ENCODE measurements around the gene NMRK2.
"Not testable (repeated sequence)": the region's sequence is repeated elsewhere in the genome, so short reads cannot be mapped to it uniquely, and the experiment has no call there.

NMRK2 gene

GRCh38 chr19:3932931-3933810 is at the start of gene NMRK2:
NMRK2 (plus strand) TSS chr19:3933069; CDS start chr19:3933672, 603 bp downstream.
- no peak for DNase-seq

- DNase-seq, result no peak
Observed at GRCh38 chr19:3890591-3890990, 42.3 kb upstream of the NMRK2 start.

GRCh38 chr19:3893509-3894179 is 39.2 kb upstream of the NMRK2 start:
- no peak for DNase-seq

- DNase-seq, result not testable (repeated sequence)
Observed at GRCh38 chr19:3894959-3895358, 37.9 kb upstream of the NMRK2 start.

- DNase-seq, result no peak
Observed at GRCh38 chr19:3895788-3896187, 37.1 kb upstream of the NMRK2 start.

- no peak for DNase-seq
Observed at GRCh38 chr19:3897936-3898335, 34.9 kb upstream of the NMRK2 start.

GRCh38 chr19:3898426-3898825 is 34.4 kb upstream of the NMRK2 start:
- no peak for DNase-seq

GRCh38 chr19:3899531-3900294 is 33.2 kb upstream of the NMRK2 start:
- no peak for DNase-seq

- no peak for DNase-seq
Observed at GRCh38 chr19:3902317-3902973, 30.4 kb upstream of the NMRK2 start.

GRCh38 chr19:3904233-3904632 is 28.6 kb upstream of the NMRK2 start:
- no peak for DNase-seq

- DNase-seq, result no peak
Observed at GRCh38 chr19:3907626-3908265, 25.1 kb upstream of the NMRK2 start.

GRCh38 chr19:3908266-3909054 is 24.4 kb upstream of the NMRK2 start:
- no peak for DNase-seq

- no peak for DNase-seq
Observed at GRCh38 chr19:3910105-3910504, 22.8 kb upstream of the NMRK2 start.

- no peak for DNase-seq
Observed at GRCh38 chr19:3914199-3914598, 18.7 kb upstream of the NMRK2 start.

- DNase-seq, result no peak
Observed at GRCh38 chr19:3916033-3916432, 16.8 kb upstream of the NMRK2 start.

GRCh38 chr19:3919793-3920192 is 13.1 kb upstream of the NMRK2 start:
- DNase-seq, result no peak

GRCh38 chr19:3923096-3923758 is 9.6 kb upstream of the NMRK2 start:
- DNase-seq, result no peak

- no peak for DNase-seq
Observed at GRCh38 chr19:3923912-3924311, 9.0 kb upstream of the NMRK2 start.

GRCh38 chr19:3931041-3931440 is 1.8 kb upstream of the NMRK2 start:
- no peak for DNase-seq

- no peak for DNase-seq
Observed at GRCh38 chr19:3936506-3937442, 3.9 kb downstream of the NMRK2 start.
